GM19438 (cell line): ENCODE data around the gene JAK2.
"Not testable (repeated sequence)": the region's sequence is repeated elsewhere in the genome, so short reads cannot be mapped to it uniquely, and the experiment has no call there.

Experiments
- ATAC-seq: cut with Tn5 transposase; IDR thresholded peaks from one replicate; pipeline ENCODE4 v1.9.1; 2021; ENCODE audit warnings: low read depth; ENCODE audit not compliant: unreplicated experiment

The JAK2 gene

GRCh38 chr9:5040730-5041389 is 55.8 kb downstream of the JAK2 start:
- ATAC-seq, result no peak

- no peak for ATAC-seq
Observed at GRCh38 chr9:5041390-5042115, 56.5 kb downstream of the JAK2 start.

DNA sequence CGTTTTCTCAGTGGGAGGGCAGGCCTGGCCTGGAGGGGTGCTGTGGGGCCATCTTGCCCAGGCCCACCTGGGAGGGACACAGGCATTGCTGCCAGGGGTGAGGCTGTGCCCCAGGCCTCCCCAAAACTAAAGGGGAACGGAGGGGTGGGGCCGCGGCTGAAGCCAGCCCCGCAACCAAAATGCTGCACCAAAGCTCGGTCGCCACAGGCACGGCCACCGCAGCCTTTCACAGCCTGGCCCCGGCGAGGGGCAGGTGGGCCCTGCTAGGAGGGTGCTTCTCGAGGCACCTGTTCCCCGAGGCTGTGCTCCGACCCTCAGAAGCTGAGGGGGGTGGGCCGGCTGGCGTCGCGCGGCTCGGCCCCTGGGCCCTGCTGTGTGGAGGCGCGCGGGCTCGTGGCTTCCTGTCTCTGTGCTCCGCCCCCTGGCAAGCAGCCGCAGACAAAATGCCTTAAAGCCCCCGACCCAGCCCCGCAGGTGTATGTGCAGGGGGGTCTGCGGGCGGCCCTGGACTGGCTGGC is 57.6 kb downstream of the JAK2 start:
- ATAC-seq, result no peak

DNA sequence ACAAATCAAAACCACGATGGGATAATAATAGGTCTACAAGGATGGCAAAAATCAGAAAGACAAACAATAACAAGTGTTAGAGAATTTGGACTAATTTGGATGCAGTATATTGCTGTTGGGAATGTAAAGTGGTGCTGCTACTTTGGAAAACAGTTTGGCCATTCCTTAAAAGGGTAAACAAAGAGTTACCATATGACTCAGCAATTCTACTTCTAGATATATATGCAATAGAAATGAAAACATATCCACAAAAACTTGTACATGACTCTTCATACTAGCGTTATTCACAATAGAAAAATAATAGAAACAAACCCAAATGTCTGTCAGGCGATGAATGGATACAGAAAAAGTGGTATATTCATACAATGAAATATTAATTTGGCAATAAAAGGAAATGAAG is 58.3 kb downstream of the JAK2 start:
- ATAC-seq, result no peak

- no peak for ATAC-seq
Observed at GRCh38 chr9:5044160-5044559, 59.1 kb downstream of the JAK2 start.

GRCh38 chr9:5052838-5053237 is 67.8 kb downstream of the JAK2 start:
- ATAC-seq, result no peak

DNA sequence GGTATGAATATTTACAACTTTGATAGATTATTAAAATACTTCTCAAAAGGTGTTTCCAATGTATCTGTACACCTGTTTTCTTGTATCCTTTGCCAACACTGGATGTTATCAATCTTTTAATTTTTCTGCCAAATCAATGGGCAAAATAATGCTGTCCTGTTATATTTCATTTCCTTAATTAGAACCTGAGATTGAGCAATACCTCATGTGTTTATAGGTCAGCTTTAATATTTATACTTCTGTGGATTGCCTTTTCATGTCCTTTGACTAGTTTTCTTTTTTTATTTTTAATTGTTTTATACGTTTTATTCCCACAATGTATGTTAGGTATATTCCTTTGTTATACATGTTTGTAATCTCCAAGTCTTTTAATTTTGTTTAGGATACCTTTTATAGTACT is 77.6 kb downstream of the JAK2 start:
- ATAC-seq, result no peak

DNA sequence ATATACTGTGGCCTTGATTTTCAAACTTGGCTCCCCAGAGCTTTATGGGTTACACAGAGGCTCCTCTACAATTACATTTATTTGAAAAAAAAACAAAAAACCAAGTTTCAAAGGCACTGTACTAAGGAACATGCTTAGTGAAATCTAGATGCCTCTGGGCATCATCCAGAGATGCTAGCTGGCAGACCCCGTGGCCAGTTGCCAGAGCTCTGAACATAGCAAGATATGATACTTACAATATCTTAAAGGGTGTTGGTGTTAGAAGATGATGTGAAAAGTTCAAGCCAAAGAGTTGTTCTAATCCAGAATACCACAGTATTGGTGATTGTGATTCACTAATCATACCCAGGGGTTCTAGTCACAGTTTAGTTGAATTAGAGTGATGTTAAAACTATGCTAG is 87.8 kb downstream of the JAK2 start:
- ATAC-seq, result no peak

GRCh38 chr9:5073701-5074100 is 88.6 kb downstream of the JAK2 start:
- ATAC-seq, result no peak

DNA sequence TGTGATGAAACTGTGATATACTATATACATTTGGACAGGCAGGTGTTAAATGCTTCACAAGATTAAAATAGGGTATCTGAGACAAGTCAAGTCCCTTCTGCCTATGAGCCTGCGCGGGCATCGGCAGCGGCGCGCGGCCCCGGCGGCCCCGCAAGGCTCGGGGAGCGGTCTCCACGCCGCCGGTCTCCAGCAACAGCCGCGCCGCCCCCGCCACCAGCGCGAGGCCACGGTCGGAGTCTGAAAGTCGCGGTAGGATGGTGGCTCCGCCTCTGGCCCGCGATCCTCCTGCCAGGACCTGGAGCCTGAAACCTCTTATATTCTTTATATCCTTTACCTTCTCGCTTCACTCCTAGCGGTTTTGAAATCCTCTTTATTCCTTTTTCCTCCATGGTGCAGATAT is 100.9 kb downstream of the JAK2 start:
- no peak for ATAC-seq

GRCh38 chr9:5089737-5090136 is 104.7 kb downstream of the JAK2 start:
- ATAC-seq, result no peak

DNA sequence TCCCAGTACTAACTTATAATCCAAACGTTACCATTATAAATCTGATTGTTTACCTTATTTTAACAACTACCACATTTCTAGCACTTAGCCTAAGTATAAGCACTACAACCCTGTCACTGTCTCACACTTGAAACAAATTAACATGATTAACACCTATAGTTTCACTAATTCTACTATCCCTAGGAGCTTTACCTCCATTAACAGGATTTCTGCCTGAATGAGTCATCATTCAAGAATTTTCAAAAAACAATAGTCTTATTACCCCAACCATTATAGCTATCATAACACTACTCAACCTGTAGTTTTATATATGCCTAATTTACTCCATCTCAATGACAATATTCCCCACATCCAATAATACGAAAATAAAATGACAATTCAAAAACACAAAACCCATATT is 110.7 kb downstream of the JAK2 start:
- no peak for ATAC-seq

DNA sequence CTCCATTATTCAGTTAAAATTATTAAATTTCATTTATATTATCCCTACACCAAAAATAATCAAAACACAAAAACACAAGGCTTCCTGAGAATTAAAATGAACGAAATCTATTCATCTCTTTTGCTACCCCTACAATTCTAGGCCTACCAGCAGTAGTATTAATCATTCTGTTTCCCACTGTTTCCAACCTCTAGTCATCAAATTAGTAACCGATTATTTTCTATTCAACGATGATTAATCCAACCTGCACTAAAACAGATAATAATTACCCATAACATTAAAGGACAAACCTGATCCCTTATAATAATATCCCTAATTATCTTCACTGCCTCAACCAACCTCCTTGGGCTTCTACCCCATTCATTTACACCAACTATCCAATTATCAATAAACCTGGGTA is 114.4 kb downstream of the JAK2 start:
- no peak for ATAC-seq

- ATAC-seq, result not testable (repeated sequence)
Observed at GRCh38 chr9:5101127-5101526, 116.1 kb downstream of the JAK2 start.

- ATAC-seq, result not testable (repeated sequence)
Observed at GRCh38 chr9:5106517-5106916, 121.4 kb downstream of the JAK2 start.

- no peak for ATAC-seq
Observed at GRCh38 chr9:5110867-5111681, 126.0 kb downstream of the JAK2 start.

DNA sequence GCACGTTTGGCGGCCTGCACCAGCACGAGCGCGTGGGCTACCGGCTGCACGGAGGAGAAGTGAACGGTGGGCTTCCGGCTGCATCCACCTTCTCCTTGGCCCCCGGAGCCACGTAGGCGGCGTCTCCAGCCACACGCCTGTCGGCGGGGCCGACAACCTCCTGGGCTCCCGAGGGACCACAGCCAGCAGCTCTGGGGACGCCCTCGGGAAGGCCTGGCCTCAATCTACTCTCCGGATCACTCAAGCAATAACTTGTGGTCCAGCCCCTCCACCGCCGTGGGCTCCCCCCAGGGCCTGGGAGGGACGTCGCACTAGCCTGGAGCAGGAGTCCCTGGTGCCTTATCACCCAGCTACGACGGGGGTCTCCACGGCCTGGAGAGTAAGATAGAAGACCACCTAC is 126.6 kb downstream of the JAK2 start:
- no peak for ATAC-seq

GRCh38 chr9:5112109-5112592 is 127.1 kb downstream of the JAK2 start:
- no peak for ATAC-seq

- ATAC-seq, result no peak
Observed at GRCh38 chr9:5112646-5113045, 127.6 kb downstream of the JAK2 start.

DNA sequence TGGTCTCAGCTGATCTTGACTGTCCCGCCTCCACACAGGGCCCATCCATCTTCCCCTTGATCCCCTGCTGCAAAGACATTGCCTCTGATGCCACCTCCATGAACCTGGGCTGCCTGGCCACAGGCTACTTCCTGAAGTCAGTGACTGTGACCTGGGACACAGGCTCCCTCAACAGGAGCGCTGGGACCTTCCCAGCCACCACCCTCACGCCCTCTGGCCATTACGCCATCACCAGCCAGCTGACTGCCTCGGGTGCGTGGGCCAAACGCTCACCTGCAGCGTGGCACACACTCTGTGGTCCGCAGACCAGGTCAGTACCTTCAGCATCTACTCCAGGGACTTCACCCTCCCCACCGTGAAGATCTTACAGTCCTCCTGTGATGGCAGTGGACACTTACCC is 128.5 kb downstream of the JAK2 start:
- ATAC-seq, result no peak
